Measurements from ENCODE around the gene STXBP3.

The STXBP3 gene

DNA sequence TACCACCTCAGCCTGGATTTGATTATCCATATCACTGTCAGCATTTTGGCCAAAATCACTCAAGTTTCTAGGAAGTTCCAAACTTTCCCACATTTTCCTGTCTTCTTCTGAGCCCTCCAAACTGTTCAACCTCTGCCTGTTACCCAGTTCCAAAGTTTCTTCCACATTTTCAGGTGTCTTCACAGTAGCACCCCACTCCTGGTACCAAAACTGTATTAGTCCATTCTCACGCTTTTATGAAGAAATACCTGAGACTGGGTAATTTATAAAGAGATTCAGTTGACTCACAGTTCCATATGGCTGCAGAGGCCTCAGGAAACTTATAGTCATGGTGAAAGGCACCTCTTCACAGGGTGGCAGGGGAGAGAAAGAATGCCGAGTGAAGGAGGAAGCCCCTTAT is 39.4 kb downstream of the STXBP3 start:
- no peak for TF ChIP-seq ZFX (IDR thresholded peaks at IDR 0.05)
- TF ChIP-seq, protein P1, sequence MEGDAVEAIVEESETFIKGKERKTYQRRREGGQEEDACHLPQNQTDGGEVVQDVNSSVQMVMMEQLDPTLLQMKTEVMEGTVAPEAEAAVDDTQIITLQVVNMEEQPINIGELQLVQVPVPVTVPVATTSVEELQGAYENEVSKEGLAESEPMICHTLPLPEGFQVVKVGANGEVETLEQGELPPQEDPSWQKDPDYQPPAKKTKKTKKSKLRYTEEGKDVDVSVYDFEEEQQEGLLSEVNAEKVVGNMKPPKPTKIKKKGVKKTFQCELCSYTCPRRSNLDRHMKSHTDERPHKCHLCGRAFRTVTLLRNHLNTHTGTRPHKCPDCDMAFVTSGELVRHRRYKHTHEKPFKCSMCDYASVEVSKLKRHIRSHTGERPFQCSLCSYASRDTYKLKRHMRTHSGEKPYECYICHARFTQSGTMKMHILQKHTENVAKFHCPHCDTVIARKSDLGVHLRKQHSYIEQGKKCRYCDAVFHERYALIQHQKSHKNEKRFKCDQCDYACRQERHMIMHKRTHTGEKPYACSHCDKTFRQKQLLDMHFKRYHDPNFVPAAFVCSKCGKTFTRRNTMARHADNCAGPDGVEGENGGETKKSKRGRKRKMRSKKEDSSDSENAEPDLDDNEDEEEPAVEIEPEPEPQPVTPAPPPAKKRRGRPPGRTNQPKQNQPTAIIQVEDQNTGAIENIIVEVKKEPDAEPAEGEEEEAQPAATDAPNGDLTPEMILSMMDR (conservative IDR thresholded peaks at IDR 0.05) = no peak
- H3K27ac ChIP-seq = no peak overlapping the region

DNA sequence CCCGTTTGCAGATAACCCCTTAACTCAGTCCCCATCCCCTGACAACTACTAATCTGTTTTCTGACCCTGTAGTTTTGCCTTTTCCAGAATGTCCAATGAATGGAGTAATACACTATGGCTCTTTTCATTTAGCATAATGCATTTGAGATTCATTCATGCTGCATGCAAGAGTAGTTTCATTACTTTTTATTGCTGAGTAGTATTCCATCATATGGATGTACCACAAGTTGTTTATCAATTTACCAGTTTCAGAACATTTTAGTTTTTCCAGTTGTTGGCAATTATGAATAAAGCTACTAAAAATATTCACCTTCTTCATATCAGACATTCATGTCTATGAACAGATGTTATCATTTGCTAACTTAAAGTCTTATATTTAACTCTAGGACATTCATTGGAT is 45.3 kb downstream of the STXBP3 start:
- no peak overlapping the region for H3K27ac ChIP-seq
- TF ChIP-seq ZFX (IDR thresholded peaks at IDR 0.05) = no peak
- TF ChIP-seq, protein P1 (conservative IDR thresholded peaks at IDR 0.05) = no peak

DNA sequence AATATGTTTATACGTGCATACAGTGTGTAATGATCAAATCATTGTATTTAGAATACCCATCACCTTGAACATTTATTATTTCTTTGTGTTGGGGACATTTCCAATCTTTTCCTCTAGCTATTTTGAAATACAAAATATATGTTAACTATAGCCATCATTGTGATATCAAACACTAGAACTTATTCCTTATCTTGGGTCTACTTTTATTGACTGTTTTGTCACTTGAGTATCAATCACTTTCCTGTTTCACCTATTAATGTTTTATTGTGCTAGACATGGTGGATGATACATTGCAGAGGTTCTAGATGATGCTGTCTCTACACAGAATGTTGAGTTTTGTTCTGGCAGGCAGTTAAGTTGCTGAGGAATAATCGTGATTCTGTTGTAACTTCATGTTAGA is 45.9 kb downstream of the STXBP3 start:
- TF ChIP-seq, protein P1 (conservative IDR thresholded peaks at IDR 0.05) = no peak
- TF ChIP-seq ZFX (IDR thresholded peaks at IDR 0.05) = no peak
- no peak overlapping the region for H3K27ac ChIP-seq

DNA sequence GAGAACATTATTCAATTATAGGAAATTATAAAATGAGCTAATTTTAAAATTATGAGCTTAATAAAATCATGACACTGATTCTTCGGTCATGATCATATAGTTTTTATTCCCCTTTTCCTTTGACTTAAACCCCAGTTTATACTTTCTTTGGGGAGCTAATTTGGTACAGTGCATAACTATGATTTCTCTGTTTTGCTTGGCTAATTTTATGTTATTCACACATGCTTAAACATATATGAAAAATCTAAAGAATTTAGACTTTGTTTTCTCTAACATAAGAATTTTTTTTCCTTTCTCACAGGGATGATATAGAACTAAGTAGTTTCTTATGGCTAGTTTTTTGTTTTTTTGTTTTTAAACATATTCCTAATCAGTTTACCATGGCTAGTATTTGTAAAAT is 52.5 kb downstream of the STXBP3 start:
- no peak overlapping the region for H3K27ac ChIP-seq
- TF ChIP-seq, protein P1 (conservative IDR thresholded peaks at IDR 0.05) = no peak
- no peak for TF ChIP-seq ZFX (IDR thresholded peaks at IDR 0.05)

DNA sequence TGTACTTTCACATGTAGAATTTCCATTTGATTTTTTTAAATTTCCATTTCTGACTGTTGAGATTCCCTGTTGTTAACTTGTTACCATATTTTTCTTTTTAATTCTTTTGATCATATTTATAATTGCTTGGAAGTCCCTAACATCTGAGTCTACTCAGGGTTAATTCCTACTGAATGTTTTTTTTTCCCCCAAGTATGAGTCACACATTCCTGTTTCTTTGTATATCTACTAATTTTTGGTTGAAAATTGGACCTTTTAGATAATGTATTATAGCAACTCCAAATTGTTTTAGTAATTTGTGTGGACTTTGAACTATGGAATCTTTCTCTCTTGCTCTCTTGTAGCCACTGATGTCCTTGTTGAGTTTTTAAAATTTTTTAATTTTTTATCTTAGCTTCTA is 54.6 kb downstream of the STXBP3 start:
- TF ChIP-seq, protein P1 (conservative IDR thresholded peaks at IDR 0.05) = no peak
- TF ChIP-seq ZFX (IDR thresholded peaks at IDR 0.05) = no peak
- H3K27ac ChIP-seq = no peak overlapping the region

DNA sequence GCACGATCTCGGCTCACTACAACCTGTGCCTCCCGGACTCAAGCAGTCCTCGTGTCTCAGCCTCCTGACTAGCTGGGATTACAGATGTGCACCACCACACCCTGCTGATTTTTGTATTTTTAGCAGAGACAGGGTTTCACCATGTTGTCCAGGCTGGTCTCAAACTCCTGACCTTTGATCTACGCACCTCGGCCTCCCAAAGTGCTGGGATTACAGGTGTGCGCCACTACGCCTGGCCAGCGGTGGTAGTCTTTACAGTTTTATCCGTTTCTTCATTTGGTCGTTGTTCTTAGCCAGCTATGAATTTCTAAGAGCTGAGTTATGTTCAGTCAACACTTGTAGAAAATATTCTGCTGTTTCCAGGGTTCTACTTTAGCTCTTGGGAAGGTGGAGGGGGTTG is 57.1 kb downstream of the STXBP3 start:
- H3K27ac ChIP-seq = no peak overlapping the region
- TF ChIP-seq, protein P1 (conservative IDR thresholded peaks at IDR 0.05) = no peak
- no peak for TF ChIP-seq ZFX (IDR thresholded peaks at IDR 0.05)

DNA sequence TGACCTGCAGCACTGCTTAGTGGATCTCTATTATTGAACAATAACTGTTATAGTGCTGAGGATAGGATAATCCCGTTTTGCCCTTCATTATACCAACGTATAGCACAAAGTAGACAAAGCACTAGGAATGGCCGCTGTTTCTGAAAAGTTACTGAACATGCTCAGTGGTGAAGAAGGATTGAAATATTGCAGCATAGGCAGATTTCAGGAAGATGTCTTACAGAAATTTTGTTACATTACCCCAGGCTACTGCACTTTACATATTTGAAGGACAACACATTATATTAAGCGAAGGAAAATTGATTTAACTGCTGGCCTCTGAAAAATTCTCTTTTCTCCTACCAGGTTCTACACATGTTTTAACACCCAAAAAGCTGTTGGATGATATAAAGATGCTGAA is 62.0 kb downstream of the STXBP3 start:
- TF ChIP-seq ZFX (IDR thresholded peaks at IDR 0.05) = no peak
- TF ChIP-seq, protein P1 (conservative IDR thresholded peaks at IDR 0.05) = no peak
- H3K27ac ChIP-seq = no peak overlapping the region
